ENCODE measurements around the gene TOR2A. TPM values are rescaled to one million over a fixed set of nuclear protein-coding genes. Genes with fewer than 3 reads are reported as not detected.

The TOR2A gene
- polyA plus RNA-seq, 3 donors = 57.4 to 63.8 (median 60.0) TPM

GRCh38 chr9:127717766-127718165 is 17.3 kb downstream of the TOR2A start:
- Histone ChIP-seq H3K79me2 (ENCODE audit: insufficient read depth, low read length) (no peaks in the 10 kb centered on the region), H3K4me1 (ENCODE audit: control insufficient read depth in 1 of 2, insufficient read depth in 2 of 2, low read length in 2 of 2) (peaks cover 14 to 26% of the 10 kb centered on the region in 2 donors), H3K27me3 (ENCODE audit: control insufficient read depth in 2 of 2, insufficient read depth in 2 of 2, low read length in 2 of 2) (no peaks in the 10 kb centered on the region), H2AFZ (ENCODE audit: insufficient read depth, low read depth, low read length, poor library complexity, severe bottlenecking) (no peak overlapping the region), H3K36me3 (replicated peaks in 1 of 2; ENCODE audit: control insufficient read depth in 1 of 2, insufficient read depth in 2 of 2, low read length in 2 of 2) (no peaks in the 10 kb centered on the region), H3K4me3 (replicated peaks in 1 of 3; ENCODE audit: low read depth in 2 of 3, low read length in 3 of 3) (no peak overlapping the region), H3K9me3 (replicated peaks in 1 of 2; ENCODE audit: control insufficient read depth in 1 of 2, insufficient read depth in 1 of 2, low read length in 2 of 2) (no peaks in the 10 kb centered on the region), H3K27ac (ENCODE audit: low read depth in 1 of 2, low read length in 2 of 2) (no peak overlapping the region), H3K4me2 (replicated peaks; ENCODE audit: extremely low read depth, low read length, poor library complexity, severe bottlenecking) (no peak overlapping the region), H4K20me1 (ENCODE audit: insufficient read depth, low read length) (no peaks in the 10 kb centered on the region), H3K9ac (ENCODE audit: insufficient read depth, low read length, poor library complexity, severe bottlenecking) (no peak overlapping the region)
- TF ChIP-seq, protein P1, sequence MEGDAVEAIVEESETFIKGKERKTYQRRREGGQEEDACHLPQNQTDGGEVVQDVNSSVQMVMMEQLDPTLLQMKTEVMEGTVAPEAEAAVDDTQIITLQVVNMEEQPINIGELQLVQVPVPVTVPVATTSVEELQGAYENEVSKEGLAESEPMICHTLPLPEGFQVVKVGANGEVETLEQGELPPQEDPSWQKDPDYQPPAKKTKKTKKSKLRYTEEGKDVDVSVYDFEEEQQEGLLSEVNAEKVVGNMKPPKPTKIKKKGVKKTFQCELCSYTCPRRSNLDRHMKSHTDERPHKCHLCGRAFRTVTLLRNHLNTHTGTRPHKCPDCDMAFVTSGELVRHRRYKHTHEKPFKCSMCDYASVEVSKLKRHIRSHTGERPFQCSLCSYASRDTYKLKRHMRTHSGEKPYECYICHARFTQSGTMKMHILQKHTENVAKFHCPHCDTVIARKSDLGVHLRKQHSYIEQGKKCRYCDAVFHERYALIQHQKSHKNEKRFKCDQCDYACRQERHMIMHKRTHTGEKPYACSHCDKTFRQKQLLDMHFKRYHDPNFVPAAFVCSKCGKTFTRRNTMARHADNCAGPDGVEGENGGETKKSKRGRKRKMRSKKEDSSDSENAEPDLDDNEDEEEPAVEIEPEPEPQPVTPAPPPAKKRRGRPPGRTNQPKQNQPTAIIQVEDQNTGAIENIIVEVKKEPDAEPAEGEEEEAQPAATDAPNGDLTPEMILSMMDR (IDR thresholded peaks at IDR 0.05) = no peak
- Mint-ChIP-seq H3K9me3 (peaks cover 0 to 2% (median 0%) of the 10 kb centered on the region in 7 donors), H3K36me3 (no peaks in the 10 kb centered on the region), H3K27ac (no peak overlapping the region), H3K4me3 (no peak overlapping the region), H3K27me3 (ENCODE audit: low read depth in 3 of 3) (peaks cover 5 to 17% (median 5%) of the 10 kb centered on the region in 3 donors), H3K4me1 (peaks cover 25% of the 10 kb centered on the region)
- intact Hi-C loops (cut with micrococcal nuclease) = no loop called here
- DNase-seq = no peak
- 92% methylated on average over 2 of the region's 5 CpGs for whole genome bisulfite sequencing (ENCODE audit: insufficient coverage)

- no peak overlapping the region for H3K9ac ChIP-seq (ENCODE audit: insufficient read depth, low read length, poor library complexity, severe bottlenecking)
- no peaks in the 10 kb centered on the region for H3K9me3 ChIP-seq (replicated peaks in 1 of 2; ENCODE audit: control insufficient read depth in 1 of 2, insufficient read depth in 1 of 2, low read length in 2 of 2)
- peaks cover 6 to 17% (median 9%) of the 10 kb centered on the region in 3 donors for H3K27me3 Mint-ChIP-seq (ENCODE audit: low read depth in 3 of 3)
- TF ChIP-seq, protein P1 (IDR thresholded peaks at IDR 0.05) = no peak
- no peaks in the 10 kb centered on the region for H3K79me2 ChIP-seq (ENCODE audit: insufficient read depth, low read length)
- intact Hi-C loops (cut with micrococcal nuclease) = no loop called here
- H3K4me3 ChIP-seq (replicated peaks in 1 of 3; ENCODE audit: low read depth in 2 of 3, low read length in 3 of 3) = peak overlapping the region in 1 of 3 experiments; percentile 90
- no peaks in the 10 kb centered on the region for H4K20me1 ChIP-seq (ENCODE audit: insufficient read depth, low read length)
- WGBS (ENCODE audit: insufficient coverage) = 89% methylated on average over 4 of the region's 9 CpGs
- peaks cover 15 to 30% of the 10 kb centered on the region in 2 donors for H3K4me1 ChIP-seq (ENCODE audit: control insufficient read depth in 1 of 2, insufficient read depth in 2 of 2, low read length in 2 of 2)
- DNase-seq = no peak
- H3K4me2 ChIP-seq (replicated peaks; ENCODE audit: extremely low read depth, low read length, poor library complexity, severe bottlenecking) = peak overlapping the region; percentile 98
- H2AFZ ChIP-seq (ENCODE audit: insufficient read depth, low read depth, low read length, poor library complexity, severe bottlenecking) = peak overlapping the region; percentile 99
- no peaks in the 10 kb centered on the region for H3K36me3 ChIP-seq (replicated peaks in 1 of 2; ENCODE audit: control insufficient read depth in 1 of 2, insufficient read depth in 2 of 2, low read length in 2 of 2)
- peaks cover 0 to 2% (median 0%) of the 10 kb centered on the region in 7 donors for H3K9me3 Mint-ChIP-seq
- peak overlapping the region in 1 of 2 donors; percentile 76 for H3K27ac ChIP-seq (ENCODE audit: low read depth in 1 of 2, low read length in 2 of 2)
- H3K27me3 ChIP-seq (ENCODE audit: control insufficient read depth in 2 of 2, insufficient read depth in 2 of 2, low read length in 2 of 2) = no peaks in the 10 kb centered on the region
- H3K36me3 Mint-ChIP-seq = no peaks in the 10 kb centered on the region
- peak overlapping the region; percentile 84 to 97 (median 95) for H3K27ac Mint-ChIP-seq
- peaks cover 25% of the 10 kb centered on the region for H3K4me1 Mint-ChIP-seq
- H3K4me3 Mint-ChIP-seq = peak overlapping the region in 1 of 2 donors; percentile 56
Measured at GRCh38 chr9:127716412-127716811, 18.7 kb downstream of the TOR2A start.

Data from CD14-positive monocyte (primary cell).